PC-9 (cell line): ENCODE data around the gene MCC.

Experiments used
- EZH2 ChIP-seq: fragments of 200-600 bp; sonication (generic); IDR thresholded peaks from 2 replicates; pipeline ENCODE4 v1.8.0; 2017; ENCODE audit warnings: antibody characterized with exemption, low read depth
- TF ChIP-seq, protein P1 (sequence below): fragments of 200-600 bp; sonication (generic); conservative IDR thresholded peaks from 2 replicates; pipeline ENCODE4 v1.6.1; 2017; ENCODE audit warnings: mixed run types, antibody characterized with exemption, mild to moderate bottlenecking, moderate library complexity

GRCh38 chr5:113216545-113216944 is 271.7 kb downstream of the MCC start:
- TF ChIP-seq, protein P1, sequence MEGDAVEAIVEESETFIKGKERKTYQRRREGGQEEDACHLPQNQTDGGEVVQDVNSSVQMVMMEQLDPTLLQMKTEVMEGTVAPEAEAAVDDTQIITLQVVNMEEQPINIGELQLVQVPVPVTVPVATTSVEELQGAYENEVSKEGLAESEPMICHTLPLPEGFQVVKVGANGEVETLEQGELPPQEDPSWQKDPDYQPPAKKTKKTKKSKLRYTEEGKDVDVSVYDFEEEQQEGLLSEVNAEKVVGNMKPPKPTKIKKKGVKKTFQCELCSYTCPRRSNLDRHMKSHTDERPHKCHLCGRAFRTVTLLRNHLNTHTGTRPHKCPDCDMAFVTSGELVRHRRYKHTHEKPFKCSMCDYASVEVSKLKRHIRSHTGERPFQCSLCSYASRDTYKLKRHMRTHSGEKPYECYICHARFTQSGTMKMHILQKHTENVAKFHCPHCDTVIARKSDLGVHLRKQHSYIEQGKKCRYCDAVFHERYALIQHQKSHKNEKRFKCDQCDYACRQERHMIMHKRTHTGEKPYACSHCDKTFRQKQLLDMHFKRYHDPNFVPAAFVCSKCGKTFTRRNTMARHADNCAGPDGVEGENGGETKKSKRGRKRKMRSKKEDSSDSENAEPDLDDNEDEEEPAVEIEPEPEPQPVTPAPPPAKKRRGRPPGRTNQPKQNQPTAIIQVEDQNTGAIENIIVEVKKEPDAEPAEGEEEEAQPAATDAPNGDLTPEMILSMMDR = no peak
- TF ChIP-seq EZH2 = no peak
